SHP77 (cell line): Measurements from ENCODE around the gene ITPR2.
"Not testable (repeated sequence)": the region's sequence is repeated elsewhere in the genome, so short reads cannot be mapped to it uniquely, and the experiment has no call there.

ENCODE experiments used
- DNase-seq, 2 experiments: peaks; one replicate each; lab custom pipeline; 2025; lab: John Stamatoyannopoulos, UW

Gene ITPR2

GRCh38 chr12:26786865-26787514 lies 46.0 kb downstream of the ITPR2 start:
- DNase-seq = no peak

DNA sequence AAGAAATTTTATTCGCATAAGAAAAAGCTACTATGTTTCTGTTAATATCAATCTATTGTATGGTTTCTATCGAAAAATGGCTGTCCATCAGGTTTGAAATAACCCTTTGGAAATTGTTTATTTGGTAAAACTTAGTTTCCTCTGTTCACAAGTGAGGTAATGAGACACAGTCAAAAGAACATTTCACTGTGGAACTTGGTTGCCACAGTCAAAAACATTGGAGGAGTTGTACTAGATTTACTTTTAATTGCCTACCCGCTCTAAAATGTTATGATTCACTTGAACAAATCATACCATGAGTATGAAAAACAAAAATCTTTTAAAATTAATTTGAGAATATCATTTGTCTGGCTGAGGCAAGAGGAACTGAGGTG lies 46.5 kb downstream of the ITPR2 start:
- DNase-seq = no peak

DNA sequence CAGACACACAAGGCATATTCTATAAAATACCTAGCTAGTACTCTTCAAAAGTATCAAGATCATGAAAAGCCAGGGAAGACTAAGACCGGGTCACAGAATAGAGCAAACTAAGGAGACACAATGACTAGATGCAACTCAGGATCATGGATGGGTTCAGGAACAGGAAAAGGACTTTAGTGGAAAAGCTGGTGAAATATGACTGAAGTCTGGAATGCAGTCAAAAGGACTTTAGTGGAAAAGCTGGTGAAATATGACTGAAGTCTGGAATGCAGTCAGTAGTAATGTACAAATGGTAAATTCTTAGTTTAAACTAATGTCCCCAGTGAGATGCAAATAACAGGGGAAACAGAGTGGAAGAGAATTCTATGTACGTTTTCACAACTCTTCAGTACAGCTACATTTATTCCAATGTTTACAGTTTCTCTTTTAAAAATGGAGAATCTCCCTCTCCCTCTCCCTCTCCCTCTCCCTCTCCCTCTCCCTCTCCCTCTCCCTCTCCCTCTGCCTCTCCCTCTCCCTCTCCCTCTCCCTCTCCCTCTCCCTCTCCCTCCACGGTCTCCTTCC lies 49.1 kb downstream of the ITPR2 start:
- DNase-seq = not testable (repeated sequence)

- DNase-seq = no peak
Observed at GRCh38 chr12:26783131-26783526, 49.9 kb downstream of the ITPR2 start.

- DNase-seq = no peak
Observed at GRCh38 chr12:26782372-26783130, 50.4 kb downstream of the ITPR2 start.

GRCh38 chr12:26780656-26781055 lies 52.3 kb downstream of the ITPR2 start:
- not testable (repeated sequence) for DNase-seq

DNA sequence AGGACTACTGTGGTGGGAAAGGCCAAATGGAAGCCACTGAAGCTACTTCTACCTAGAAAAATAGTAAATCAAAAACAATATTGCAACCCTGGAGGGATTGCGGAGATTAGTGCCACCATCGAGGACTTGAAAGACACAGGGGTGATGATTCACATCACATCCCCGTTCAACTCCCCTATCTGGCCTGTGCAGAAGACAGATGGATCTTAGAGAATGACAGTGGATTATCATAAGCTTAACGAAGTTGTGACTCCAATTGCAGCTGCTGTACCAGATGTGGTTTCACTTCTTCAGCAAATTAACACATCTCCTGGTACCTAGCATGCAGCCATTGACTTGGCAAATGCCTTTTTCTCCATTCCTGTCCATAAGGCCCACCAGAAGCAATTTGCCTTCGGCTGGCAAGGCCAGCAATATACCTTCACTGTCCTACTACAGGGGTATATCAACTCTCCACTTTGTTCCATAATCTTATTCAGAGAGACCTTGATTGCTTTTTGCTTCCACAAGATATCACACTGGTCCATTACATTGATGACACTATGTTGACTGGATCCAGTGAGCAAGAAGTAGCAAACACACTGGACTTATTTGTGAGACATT lies 54.7 kb downstream of the ITPR2 start:
- DNase-seq = not testable (repeated sequence)

GRCh38 chr12:26777236-26777635 lies 55.8 kb downstream of the ITPR2 start:
- DNase-seq = no peak

- not testable (repeated sequence) for DNase-seq
Observed at GRCh38 chr12:26775991-26776390, 57.0 kb downstream of the ITPR2 start.

DNA sequence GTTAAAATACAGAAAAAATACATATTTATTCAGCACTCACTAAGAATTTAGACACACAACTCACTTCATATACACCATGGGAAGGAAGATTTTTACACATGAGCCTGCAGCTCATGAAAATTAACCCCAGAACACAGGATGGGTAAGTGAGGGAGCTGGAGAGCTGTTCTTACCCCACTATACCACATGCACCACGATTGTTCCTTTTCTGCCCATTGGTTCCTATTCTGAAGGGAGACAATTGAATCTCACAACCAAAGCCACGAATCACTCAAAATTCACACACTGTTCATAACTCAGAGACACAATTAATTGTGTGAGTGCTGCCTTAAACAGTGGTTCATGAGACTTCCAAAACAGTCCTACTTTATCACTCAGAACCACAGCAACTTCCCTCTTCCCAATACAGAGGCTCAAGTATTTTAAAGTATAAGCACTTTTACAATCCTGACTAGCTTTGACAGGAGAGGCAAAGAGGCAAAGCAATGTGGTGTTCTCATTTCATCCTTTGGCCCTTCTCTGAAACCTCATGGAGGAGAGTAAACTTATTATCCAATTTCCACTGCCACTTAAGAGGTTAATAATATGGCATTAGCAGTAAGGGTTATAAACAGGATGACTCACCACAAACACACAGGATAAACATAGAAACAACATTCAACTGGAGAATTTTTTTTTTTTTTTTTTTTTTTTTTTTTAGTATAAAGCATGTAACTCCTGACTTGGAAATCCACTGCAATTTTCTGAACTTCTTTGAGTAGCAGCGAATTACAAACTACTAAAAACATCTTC lies 59.5 kb downstream of the ITPR2 start:
- no peak for DNase-seq

DNA sequence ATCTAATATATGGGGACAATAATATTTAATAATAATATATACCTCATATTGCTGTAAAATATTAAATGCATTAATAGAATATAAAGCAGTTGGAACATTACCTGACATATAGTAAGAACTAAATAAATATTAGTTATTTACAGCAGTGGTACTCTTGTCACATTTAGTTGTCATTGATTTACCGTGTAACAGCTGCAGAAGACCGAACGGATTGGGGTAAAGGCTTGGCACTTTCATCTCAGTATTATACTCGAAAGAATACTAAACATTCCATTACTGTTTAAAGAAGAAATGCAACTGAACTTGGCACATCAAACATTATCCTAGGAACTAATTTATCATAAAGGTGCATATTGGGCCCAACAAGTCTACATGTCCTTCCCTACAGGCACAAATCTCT lies 61.1 kb downstream of the ITPR2 start:
- DNase-seq = no peak

DNA sequence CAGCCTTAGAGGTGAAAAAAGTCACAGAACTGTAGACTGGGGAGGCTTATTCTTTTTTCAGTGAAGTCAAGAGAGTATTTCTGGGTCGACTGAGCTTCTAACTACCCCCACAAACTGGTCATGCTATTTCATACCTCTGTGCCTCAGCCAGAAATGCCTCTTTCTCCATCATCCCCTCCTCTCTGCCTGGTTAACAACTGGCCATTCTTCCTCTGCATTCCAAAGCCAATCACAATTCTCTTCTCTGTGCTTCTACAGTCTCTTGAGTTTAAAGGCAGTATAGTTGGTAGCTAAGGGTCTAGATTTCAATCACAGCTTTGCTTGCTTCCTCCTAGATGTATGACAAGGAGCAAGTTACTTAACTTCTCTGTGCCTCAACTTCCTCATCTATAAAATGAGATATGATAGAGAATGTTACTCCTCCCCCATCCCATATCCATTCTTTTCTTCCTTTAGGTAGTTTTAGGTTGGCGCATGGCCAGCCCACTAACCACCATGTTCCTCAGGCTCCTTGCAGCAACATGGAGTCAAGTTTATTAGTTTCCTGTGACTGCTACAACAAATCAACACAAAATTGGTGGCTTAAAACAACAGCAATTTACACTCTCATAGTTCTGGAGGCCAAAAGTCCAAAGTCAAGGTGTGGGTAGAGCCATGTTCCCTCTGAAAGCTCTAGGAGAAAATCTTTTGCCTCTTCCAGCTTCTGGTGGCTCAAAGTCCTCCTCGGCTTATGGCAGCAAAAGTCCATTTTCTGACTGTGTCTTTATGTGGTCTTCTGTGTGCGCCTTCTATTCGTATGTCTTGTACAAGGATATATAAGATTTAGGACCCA lies 62.5 kb downstream of the ITPR2 start:
- no peak for DNase-seq

DNA sequence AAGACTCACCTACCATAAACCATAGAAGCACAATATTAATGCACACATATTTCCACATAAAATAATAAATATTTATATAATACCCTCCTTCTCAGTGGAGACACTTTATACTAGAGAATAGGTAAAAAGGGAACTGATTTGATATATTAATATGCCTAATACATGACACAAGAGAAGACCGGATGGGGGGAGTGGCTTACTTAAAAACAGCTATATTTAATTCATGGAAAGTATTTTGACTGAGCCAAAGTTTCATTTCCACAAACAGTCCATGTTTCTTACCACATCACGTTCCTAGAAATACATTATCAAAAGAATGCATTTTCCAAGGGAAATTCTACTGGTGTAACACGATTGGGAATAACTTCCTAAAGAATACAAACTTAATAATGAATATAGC lies 63.4 kb downstream of the ITPR2 start:
- no peak for DNase-seq

GRCh38 chr12:26768611-26769603 lies 64.1 kb downstream of the ITPR2 start:
- DNase-seq = peak in 1 of 2 experiments; percentile 46

- no peak for DNase-seq
Observed at GRCh38 chr12:26767865-26768264, 65.1 kb downstream of the ITPR2 start.

DNA sequence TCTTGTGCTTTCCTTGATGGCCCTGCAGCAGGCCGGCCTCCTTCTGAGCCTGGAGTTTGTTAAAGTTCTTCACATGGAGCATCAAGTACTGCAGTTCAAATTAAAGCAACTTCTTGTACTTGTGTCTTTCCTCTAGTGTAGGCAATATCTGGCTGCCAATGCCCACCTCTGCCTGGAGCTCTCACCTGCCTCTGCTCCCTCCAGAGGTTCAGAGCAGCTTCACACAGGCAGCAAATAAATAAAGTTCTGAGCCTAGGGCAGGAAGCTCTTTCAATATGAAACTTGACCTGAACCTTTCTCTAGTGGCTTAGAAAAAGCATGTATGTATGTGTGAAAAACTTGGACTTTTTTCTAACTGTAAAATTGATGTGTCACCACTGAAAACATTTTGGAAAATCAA lies 65.9 kb downstream of the ITPR2 start:
- no peak for DNase-seq

- no peak for DNase-seq
Observed at GRCh38 chr12:26762186-26762585, 70.8 kb downstream of the ITPR2 start.

- no peak for DNase-seq
Observed at GRCh38 chr12:26761775-26762174, 71.2 kb downstream of the ITPR2 start.

DNA sequence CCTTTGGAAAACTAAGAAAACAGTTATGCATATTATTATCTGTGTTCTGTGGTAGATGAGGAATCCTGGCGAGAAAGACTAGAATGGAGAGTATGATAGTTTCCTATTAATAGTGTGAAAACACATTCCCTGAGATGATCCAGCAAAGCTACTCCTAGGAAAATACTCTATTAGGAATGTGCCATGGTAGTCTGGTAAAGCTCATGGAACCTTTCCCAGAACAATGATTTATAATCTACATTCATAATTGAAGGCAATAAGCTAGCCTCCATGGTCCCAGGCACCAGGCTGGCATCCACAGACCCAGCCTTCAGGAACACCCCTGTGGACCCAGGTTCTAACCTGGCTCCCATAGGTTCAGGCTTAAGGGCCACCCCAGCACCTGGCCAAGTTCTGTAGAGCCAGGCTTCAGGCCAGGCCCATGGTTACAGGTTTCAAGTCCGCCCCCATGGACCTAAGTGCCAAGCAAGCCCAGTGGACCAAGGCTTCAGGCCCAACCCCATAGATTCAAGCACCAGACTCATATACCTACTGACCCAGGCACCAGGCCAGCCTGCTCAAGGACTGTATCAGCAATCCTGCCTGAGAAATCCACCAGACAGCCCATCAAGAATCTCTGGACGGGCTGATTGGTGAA lies 72.2 kb downstream of the ITPR2 start:
- no peak for DNase-seq
